NB4 (cell line): ENCODE measurements around the gene SLC66A2.

ENCODE experiments used
- CTCF ChIP-seq: IDR thresholded peaks from one replicate; pipeline ENCODE4 v1.5.1; 2012; ENCODE audit warnings: low read depth, low read length
- POLR2A ChIP-seq: IDR thresholded peaks from 2 replicates; pipeline ENCODE4 v1.6.1; 2011; ENCODE audit warnings: mild to moderate bottlenecking; ENCODE audit not compliant: insufficient read length; ENCODE audit errors: extremely low read depth
- TF ChIP-seq, protein P1 (sequence below): IDR thresholded peaks from 2 replicates; pipeline ENCODE4 v1.6.1; 2011; ENCODE audit warnings: low read depth, low read length

DNA sequence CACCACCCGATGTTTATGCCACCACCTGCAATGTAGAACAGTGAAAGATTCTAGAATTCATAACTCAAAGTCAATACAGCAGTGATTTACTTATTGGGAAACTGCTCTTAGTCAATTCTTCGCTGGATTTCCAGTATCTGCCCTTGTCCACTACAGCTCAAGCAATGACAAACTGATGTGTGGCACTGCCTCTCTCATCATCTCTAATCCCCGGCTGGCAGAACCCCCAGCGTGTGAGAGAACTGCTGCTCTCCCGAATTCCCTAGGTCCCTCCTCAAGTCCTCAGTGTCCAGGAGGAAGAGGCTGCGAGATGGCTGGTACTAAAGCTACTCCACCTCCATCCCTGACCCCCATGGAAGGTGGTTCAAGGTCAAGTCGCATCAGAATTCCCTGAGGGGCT lies 35.3 kb upstream of the SLC66A2 start:
- TF ChIP-seq, protein P1, sequence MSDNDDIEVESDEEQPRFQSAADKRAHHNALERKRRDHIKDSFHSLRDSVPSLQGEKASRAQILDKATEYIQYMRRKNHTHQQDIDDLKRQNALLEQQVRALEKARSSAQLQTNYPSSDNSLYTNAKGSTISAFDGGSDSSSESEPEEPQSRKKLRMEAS = no peak
- TF ChIP-seq POLR2A (no peak), CTCF (no peak)
